Daoy (cell line): ENCODE results near the gene SARS1. TPM values are rescaled to one million over a fixed set of nuclear protein-coding genes. Genes with fewer than 3 reads are reported as not detected.
A peak's percentile ranks its signal among the peaks of the same experiment; 100 is the strongest.
"Not testable (repeated sequence)": the region's sequence is repeated elsewhere in the genome, so short reads cannot be mapped to it uniquely, and the experiment has no call there.

Experiments used
- DNase-seq: peaks from one replicate; pipeline ENCODE4 v3.0.0-alpha.2; 2015; ENCODE audit warnings: low read depth
- total RNA-seq: library from RNA; depleted of rRNA; stranded (reverse); fragments of >200 nt; shearing (Covaris generic); gene quantifications from 2 replicates; pipeline ENCODE4 v1.2.3, GENCODE V29; 2014; rRNA removed

Gene SARS1
- total RNA-seq, 1 experiment from 2014 or later = 287 TPM

DNA sequence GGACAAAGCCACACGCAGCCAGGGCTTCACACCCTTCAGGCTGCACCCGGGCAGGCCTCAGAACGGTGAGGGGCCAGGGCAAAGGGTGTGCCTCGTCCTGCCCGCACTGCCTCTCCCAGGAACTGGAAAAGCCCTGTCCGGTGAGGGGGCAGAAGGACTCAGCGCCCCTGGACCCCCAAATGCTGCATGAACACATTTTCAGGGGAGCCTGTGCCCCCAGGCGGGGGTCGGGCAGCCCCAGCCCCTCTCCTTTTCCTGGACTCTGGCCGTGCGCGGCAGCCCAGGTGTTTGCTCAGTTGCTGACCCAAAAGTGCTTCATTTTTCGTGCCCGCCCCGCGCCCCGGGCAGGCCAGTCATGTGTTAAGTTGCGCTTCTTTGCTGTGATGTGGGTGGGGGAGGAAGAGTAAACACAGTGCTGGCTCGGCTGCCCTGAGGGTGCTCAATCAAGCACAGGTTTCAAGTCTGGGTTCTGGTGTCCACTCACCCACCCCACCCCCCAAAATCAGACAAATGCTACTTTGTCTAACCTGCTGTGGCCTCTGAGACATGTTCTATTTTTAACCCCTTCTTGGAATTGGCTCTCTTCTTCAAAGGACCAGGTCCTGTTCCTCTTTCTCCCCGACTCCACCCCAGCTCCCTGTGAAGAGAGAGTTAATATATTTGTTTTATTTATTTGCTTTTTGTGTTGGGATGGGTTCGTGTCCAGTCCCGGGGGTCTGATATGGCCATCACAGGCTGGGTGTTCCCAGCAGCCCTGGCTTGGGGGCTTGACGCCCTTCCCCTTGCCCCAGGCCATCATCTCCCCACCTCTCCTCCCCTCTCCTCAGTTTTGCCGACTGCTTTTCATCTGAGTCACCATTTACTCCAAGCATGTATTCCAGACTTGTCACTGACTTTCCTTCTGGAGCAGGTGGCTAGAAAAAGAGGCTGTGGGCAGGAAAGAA, 61.1 kb downstream of the SARS1 start:
- DNase-seq = peak; percentile 86

GRCh38 chr1:109275706-109276345, 62.1 kb downstream of the SARS1 start:
- peak; percentile 89 for DNase-seq

GRCh38 chr1:109277434-109278204, 63.9 kb downstream of the SARS1 start:
- DNase-seq = peak; percentile 83

DNA sequence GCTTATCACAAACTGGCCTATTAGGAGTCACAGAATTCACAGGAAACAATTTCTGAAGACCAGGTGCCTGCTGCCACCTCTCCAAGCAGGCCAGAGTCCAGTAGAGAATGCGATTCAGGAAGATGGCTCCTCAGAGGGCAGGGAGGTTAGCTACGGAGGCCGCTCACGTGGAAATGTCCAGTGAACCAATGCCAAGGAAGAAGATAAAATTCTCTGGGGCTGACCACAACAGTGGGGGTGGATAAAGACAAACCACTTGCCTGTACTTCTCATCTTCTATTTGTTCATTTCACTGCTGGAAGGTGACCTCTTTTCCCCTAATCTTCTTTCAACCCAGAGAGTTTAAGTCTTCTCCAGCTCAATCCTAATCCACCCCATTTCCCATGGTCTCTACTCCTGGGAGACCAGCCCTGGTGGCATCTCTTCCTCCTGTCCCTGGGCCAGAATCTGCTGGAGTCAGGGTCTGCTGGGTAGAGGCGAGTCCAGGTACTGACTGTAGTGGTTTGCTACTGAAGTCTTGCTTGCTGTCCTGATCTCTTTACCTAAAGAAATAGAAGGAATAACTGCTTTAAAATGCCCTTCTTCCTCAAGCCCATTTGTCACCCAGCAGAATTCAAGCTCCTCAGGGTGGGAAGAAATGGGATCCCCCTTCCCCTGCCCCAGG, 66.0 kb downstream of the SARS1 start:
- no peak for DNase-seq

DNA sequence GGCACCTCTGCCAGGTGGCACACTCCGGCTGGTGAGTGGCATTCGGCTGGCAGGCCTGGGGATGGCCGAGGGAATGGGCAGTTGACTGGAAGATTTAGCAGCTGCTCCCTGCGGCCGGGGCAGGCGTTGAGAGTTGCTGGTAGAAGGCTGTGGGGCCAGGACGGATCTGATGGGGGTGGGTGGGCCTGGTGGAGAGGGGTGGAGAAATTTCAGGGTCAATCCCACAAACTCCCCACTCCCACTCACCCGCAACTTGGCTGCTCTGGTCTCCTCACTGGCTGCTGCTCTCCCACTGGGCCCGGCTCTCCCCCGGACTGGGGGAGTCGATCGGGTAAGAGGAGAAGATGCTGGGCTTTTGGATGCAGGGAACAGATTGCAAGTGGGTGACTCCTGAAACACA, 67.1 kb downstream of the SARS1 start:
- no peak for DNase-seq

- DNase-seq = no peak
Observed at GRCh38 chr1:109281680-109282496, 68.2 kb downstream of the SARS1 start.

DNA sequence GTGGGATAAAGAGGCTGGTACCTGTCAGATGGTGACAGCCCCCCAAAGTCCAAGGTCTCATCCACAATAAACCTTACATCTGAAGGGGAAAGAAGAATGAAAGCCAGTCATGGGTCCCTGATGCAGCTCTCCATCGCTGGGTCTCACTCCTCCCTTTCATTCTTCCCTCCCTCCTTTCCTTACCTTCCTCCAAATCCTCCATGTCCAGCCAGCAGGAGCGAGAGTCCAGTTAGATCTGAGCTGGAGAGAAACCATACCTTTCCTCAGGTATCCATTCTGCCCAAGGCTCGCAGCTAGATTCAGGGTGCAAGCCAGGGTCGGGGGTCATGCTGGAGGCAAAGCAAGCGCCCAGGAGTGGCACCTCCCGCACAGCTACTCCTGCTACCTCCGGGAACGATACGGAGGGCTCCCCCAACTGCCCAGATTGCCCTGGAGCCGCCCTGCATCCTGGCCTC, 68.8 kb downstream of the SARS1 start:
- DNase-seq = no peak

- peak; percentile 99 for DNase-seq
Observed at GRCh38 chr1:109282952-109283747, 69.4 kb downstream of the SARS1 start, which contains the start of gene PSRC1. TSS of gene PSRC1 (minus strand) at chr1:109283145.

- DNase-seq = no peak
Observed at GRCh38 chr1:109283748-109284600, 70.3 kb downstream of the SARS1 start.

DNA sequence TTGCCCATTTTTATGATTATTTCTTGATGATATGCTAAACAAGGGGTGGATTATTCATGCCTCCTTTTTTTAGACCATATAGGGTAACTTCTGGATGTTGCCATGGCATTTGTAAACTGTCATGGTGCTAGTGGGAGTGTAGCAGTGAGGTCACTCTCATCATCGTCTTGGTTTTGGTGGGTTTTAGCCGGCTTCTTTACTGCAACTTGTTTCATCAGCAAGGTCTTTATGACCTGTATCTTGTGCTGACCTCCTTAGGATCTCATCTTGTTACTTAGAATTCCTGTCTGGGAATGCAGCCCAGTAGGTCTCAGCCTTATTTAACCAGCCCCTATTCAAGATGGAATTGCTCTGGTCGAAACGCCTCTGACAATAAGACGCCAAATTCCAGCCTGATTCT, 73.0 kb downstream of the SARS1 start:
- DNase-seq = not testable (repeated sequence)

Other genes with a start within 250 kb of the SARS1 start
- 14.2 and 16.8 TPM in 2 replicates for gene WDR47, start 171.8 kb upstream of the SARS1 start, total RNA-seq
- 270 and 351 TPM in 2 replicates for gene TAF13, start 137.9 kb upstream of the SARS1 start, total RNA-seq
- gene TMEM167B, start 123.2 kb upstream of the SARS1 start, total RNA-seq = 24.8 and 27.9 TPM in 2 replicates
- 0.23 and 0.33 TPM in 2 replicates for gene ELAPOR1, start 99.8 kb upstream of the SARS1 start, total RNA-seq
- gene CELSR2, start 35.6 kb downstream of the SARS1 start, total RNA-seq = 0.97 and 1.0 TPM in 2 replicates
- 87.5 and 129 TPM in 2 replicates for gene PSRC1, start 69.2 kb downstream of the SARS1 start, total RNA-seq
- gene MYBPHL, start 93.1 kb downstream of the SARS1 start, total RNA-seq = not detected in 2 replicates
- gene SORT1, start 184.0 kb downstream of the SARS1 start, total RNA-seq = 14.1 and 16.3 TPM in 2 replicates
- gene PSMA5, start 212.5 kb downstream of the SARS1 start, total RNA-seq = 218 and 382 TPM in 2 replicates